ENCODE data around the gene TMEM132D.

The TMEM132D gene

GRCh38 chr12:129788506-129789084 is 115.2 kb downstream of the TMEM132D start:
- TF ChIP-seq JUND (IDR thresholded peaks at IDR 0.05; ENCODE audit: low read depth): no peak
- DNase-seq (ENCODE audit: low read depth in 1 of 2, low spot score in 1 of 2): no peak
- in situ Hi-C loops (cut with HindIII; ENCODE audit: low pct_unique_long_range_greater_than_20kb, low sequenced_read_pairs): no loop called here

GRCh38 chr12:129779989-129780388 is 123.8 kb downstream of the TMEM132D start:
- DNase-seq (ENCODE audit: low read depth in 1 of 2, low spot score in 1 of 2): no peak
- TF ChIP-seq JUND (IDR thresholded peaks at IDR 0.05; ENCODE audit: low read depth): no peak

GRCh38 chr12:129779033-129779432 is 124.8 kb downstream of the TMEM132D start:
- DNase-seq (ENCODE audit: low read depth in 1 of 2, low spot score in 1 of 2): no peak
- in situ Hi-C loops (cut with HindIII; ENCODE audit: low pct_unique_long_range_greater_than_20kb, low sequenced_read_pairs): no loop called here
- no peak for TF ChIP-seq JUND (IDR thresholded peaks at IDR 0.05; ENCODE audit: low read depth)

More at GRCh38 chr12:129779989-129780388, 123.8 kb downstream of the TMEM132D start:
- in situ Hi-C loops (cut with HindIII; ENCODE audit: low pct_unique_long_range_greater_than_20kb, low sequenced_read_pairs): no loop called here

GRCh38 chr12:129776977-129777667 is 126.7 kb downstream of the TMEM132D start:
- DNase-seq (ENCODE audit: low read depth in 1 of 2, low spot score in 1 of 2): no peak
- no peak for TF ChIP-seq JUND (IDR thresholded peaks at IDR 0.05; ENCODE audit: low read depth)
- in situ Hi-C loops (cut with HindIII; ENCODE audit: low pct_unique_long_range_greater_than_20kb, low sequenced_read_pairs): no loop called here

GRCh38 chr12:129772501-129773493 is 131.0 kb downstream of the TMEM132D start:
- DNase-seq (ENCODE audit: low read depth in 1 of 2, low spot score in 1 of 2): no peak
- in situ Hi-C loops (cut with HindIII; ENCODE audit: low pct_unique_long_range_greater_than_20kb, low sequenced_read_pairs): no loop called here
- no peak for TF ChIP-seq JUND (IDR thresholded peaks at IDR 0.05; ENCODE audit: low read depth)

GRCh38 chr12:129771238-129771637 is 132.6 kb downstream of the TMEM132D start:
- no peak for TF ChIP-seq JUND (IDR thresholded peaks at IDR 0.05; ENCODE audit: low read depth)

GRCh38 chr12:129765719-129766118 is 138.1 kb downstream of the TMEM132D start:
- in situ Hi-C loops (cut with HindIII; ENCODE audit: low pct_unique_long_range_greater_than_20kb, low sequenced_read_pairs): no loop called here
- no peak for DNase-seq (ENCODE audit: low read depth in 1 of 2, low spot score in 1 of 2)
- no peak for TF ChIP-seq JUND (IDR thresholded peaks at IDR 0.05; ENCODE audit: low read depth)

More at GRCh38 chr12:129771238-129771637, 132.6 kb downstream of the TMEM132D start:
- in situ Hi-C loops (cut with HindIII; ENCODE audit: low pct_unique_long_range_greater_than_20kb, low sequenced_read_pairs): no loop called here
- no peak for DNase-seq (ENCODE audit: low read depth in 1 of 2, low spot score in 1 of 2)

- in situ Hi-C loops (cut with HindIII; ENCODE audit: low pct_unique_long_range_greater_than_20kb, low sequenced_read_pairs): no loop called here
- no peak for TF ChIP-seq JUND (IDR thresholded peaks at IDR 0.05; ENCODE audit: low read depth)
Observed at GRCh38 chr12:129762436-129762835, 141.4 kb downstream of the TMEM132D start.

GRCh38 chr12:129753586-129753985 is 150.2 kb downstream of the TMEM132D start:
- no peak for TF ChIP-seq JUND (IDR thresholded peaks at IDR 0.05; ENCODE audit: low read depth)
- in situ Hi-C loops (cut with HindIII; ENCODE audit: low pct_unique_long_range_greater_than_20kb, low sequenced_read_pairs): no loop called here
- DNase-seq (ENCODE audit: low read depth in 1 of 2, low spot score in 1 of 2): no peak

More at GRCh38 chr12:129762436-129762835, 141.4 kb downstream of the TMEM132D start:
- DNase-seq (ENCODE audit: low read depth in 1 of 2, low spot score in 1 of 2): no peak

- in situ Hi-C loops (cut with HindIII; ENCODE audit: low pct_unique_long_range_greater_than_20kb, low sequenced_read_pairs): no loop called here
- TF ChIP-seq JUND (IDR thresholded peaks at IDR 0.05; ENCODE audit: low read depth): no peak
- no peak for DNase-seq (ENCODE audit: low read depth in 1 of 2, low spot score in 1 of 2)
Observed at GRCh38 chr12:129750421-129750820, 153.4 kb downstream of the TMEM132D start.

- TF ChIP-seq JUND (IDR thresholded peaks at IDR 0.05; ENCODE audit: low read depth): no peak
- DNase-seq (ENCODE audit: low read depth in 1 of 2, low spot score in 1 of 2): no peak
- in situ Hi-C loops (cut with HindIII; ENCODE audit: low pct_unique_long_range_greater_than_20kb, low sequenced_read_pairs): no loop called here
Observed at GRCh38 chr12:129746318-129746717, 157.5 kb downstream of the TMEM132D start.

GRCh38 chr12:129729170-129729569 is 174.7 kb downstream of the TMEM132D start:
- no peak for TF ChIP-seq JUND (IDR thresholded peaks at IDR 0.05; ENCODE audit: low read depth)
- no peak for DNase-seq (ENCODE audit: low read depth in 1 of 2, low spot score in 1 of 2)
- in situ Hi-C loops (cut with HindIII; ENCODE audit: low pct_unique_long_range_greater_than_20kb, low sequenced_read_pairs): no loop called here

Data from T47D (cell line).